CD14-positive monocyte (primary cell): ENCODE data around the gene CUEDC1. TPM values are rescaled to one million over a fixed set of nuclear protein-coding genes. Genes with fewer than 3 reads are reported as not detected.

Source experiments
- DNase-seq, 3 donors: peaks; one replicate each; pipeline ENCODE4 v3.0.0-alpha.2; 2011 to 2022
- H2AFZ ChIP-seq: 2 replicates; pipeline ENCODE4 v1.6.0; 2012; ENCODE audit warnings: mild to moderate bottlenecking, low read depth, low read length, inconsistent platforms; ENCODE audit not compliant: insufficient read depth, poor library complexity, severe bottlenecking
- H3K27ac ChIP-seq, 2 donors: 1 replicate in 1 of 2; 2 replicates in 1 of 2; pipeline ENCODE4 v1.5.1; 2012 to 2013; ENCODE audit warnings: low read length in 2 of 2, control low read depth in 1 of 2, inconsistent platforms in 1 of 2, low read depth in 1 of 2, mild to moderate bottlenecking in 1 of 2
- H3K27me3 ChIP-seq, 2 donors: one replicate each; pipeline versions ENCODE4 v1.6.0 to v1.6.1; 2011 to 2013; ENCODE audit warnings: low read length in 2 of 2; ENCODE audit not compliant: control insufficient read depth in 2 of 2, insufficient read depth in 2 of 2
- H3K36me3 ChIP-seq, 2 donors: replicated peaks in 1 of 2; 1 replicate in 1 of 2; 2 replicates in 1 of 2; pipeline versions ENCODE4 v1.5.1 to v1.6.1; 2012 to 2013; ENCODE audit warnings: low read length in 2 of 2, control low read depth in 1 of 2, inconsistent platforms in 1 of 2, mild to moderate bottlenecking in 1 of 2; ENCODE audit not compliant: insufficient read depth in 2 of 2, control insufficient read depth in 1 of 2
- H3K4me1 ChIP-seq, 2 donors: 1 replicate in 1 of 2; 2 replicates in 1 of 2; pipeline versions ENCODE4 v1.5.1 to v1.6.1; 2012 to 2013; ENCODE audit warnings: low read length in 2 of 2, control low read depth in 1 of 2, inconsistent platforms in 1 of 2, mild to moderate bottlenecking in 1 of 2, moderate library complexity in 1 of 2; ENCODE audit not compliant: insufficient read depth in 2 of 2, control insufficient read depth in 1 of 2
- H3K4me2 ChIP-seq: replicated peaks from 2 replicates; pipeline ENCODE3; 2012; ENCODE audit warnings: low read length, moderate library complexity, mild to moderate bottlenecking; ENCODE audit not compliant: poor library complexity, severe bottlenecking; ENCODE audit errors: extremely low read depth
- H3K4me3 ChIP-seq, 3 experiments: fragments of 200-600 bp in 1 of 3; sonication (generic) in 1 of 3; replicated peaks in 1 of 3; 1 replicate in 2 of 3; 2 replicates in 1 of 3; pipeline ENCODE4 v1.5.1; 2011 to 2013; ENCODE audit warnings: low read length in 3 of 3, mild to moderate bottlenecking in 3 of 3, control low read depth in 2 of 3, low read depth in 2 of 3, inconsistent platforms in 1 of 3, moderate library complexity in 1 of 3
- H3K79me2 ChIP-seq: 2 replicates; pipeline ENCODE4 v1.6.0; 2012; ENCODE audit warnings: mild to moderate bottlenecking, control low read depth, inconsistent platforms, low read length, moderate library complexity; ENCODE audit not compliant: insufficient read depth
- H3K9ac ChIP-seq: 2 replicates; pipeline ENCODE4 v1.6.0; 2017; ENCODE audit warnings: low read length, mild to moderate bottlenecking; ENCODE audit not compliant: insufficient read depth, poor library complexity, severe bottlenecking
- H3K9me3 ChIP-seq, 2 donors: replicated peaks in 1 of 2; 1 replicate in 1 of 2; 2 replicates in 1 of 2; pipeline versions ENCODE4 v1.5.1 to v1.6.1; 2012 to 2013; ENCODE audit warnings: low read length in 2 of 2, control low read depth in 1 of 2; ENCODE audit not compliant: control insufficient read depth in 1 of 2, insufficient read depth in 1 of 2
- H4K20me1 ChIP-seq: 2 replicates; pipeline ENCODE4 v1.6.0; 2012; ENCODE audit warnings: mild to moderate bottlenecking, low read length, control low read depth, moderate library complexity; ENCODE audit not compliant: insufficient read depth
- H3K27ac Mint-ChIP-seq, 7 donors: one replicate each; pipeline ENCODE4 v1.8.0; 2020; ENCODE audit warnings: mild to moderate bottlenecking in 7 of 7, mixed read lengths in 7 of 7, moderate library complexity in 6 of 7, inconsistent platforms in 2 of 7
- H3K27me3 Mint-ChIP-seq, 3 donors: one replicate each; pipeline ENCODE4 v1.8.0; 2021 to 2022; ENCODE audit warnings: low read depth in 3 of 3, mild to moderate bottlenecking in 3 of 3, mixed read lengths in 3 of 3, moderate library complexity in 3 of 3, inconsistent platforms in 1 of 3
- H3K36me3 Mint-ChIP-seq, 2 donors: one replicate each; pipeline ENCODE4 v1.8.0; 2020; ENCODE audit warnings: mixed read lengths in 2 of 2, inconsistent platforms in 1 of 2, mild to moderate bottlenecking in 1 of 2
- H3K4me1 Mint-ChIP-seq: one replicate; pipeline ENCODE4 v1.8.0; 2020; ENCODE audit warnings: mild to moderate bottlenecking, mixed read lengths
- H3K4me3 Mint-ChIP-seq, 2 donors: one replicate each; pipeline ENCODE4 v1.8.0; 2020; ENCODE audit warnings: mild to moderate bottlenecking in 2 of 2, mixed read lengths in 2 of 2, moderate library complexity in 1 of 2
- H3K9me3 Mint-ChIP-seq, 7 donors: one replicate each; pipeline ENCODE4 v1.8.0; 2020 to 2022; ENCODE audit warnings: mixed read lengths in 7 of 7, mild to moderate bottlenecking in 6 of 7, moderate library complexity in 6 of 7, inconsistent platforms in 2 of 7
- WGBS: methylation state at CpG from one replicate; pipeline ENCODE4 v1.1.5; 2013; ENCODE audit warnings: missing lambda C conversion rate; ENCODE audit not compliant: insufficient coverage; 5-methylcytosine and 5-hydroxymethylcytosine counted together
- intact Hi-C, 2 donors: fragments of 100-400 bp; cut with micrococcal nuclease; formaldehyde crosslinking; loops; one replicate each; pipeline versions ENCODE4 v1.15.0 to v1.15.1; 2023
- polyA plus RNA-seq, 3 donors: library from polyadenylated mRNA; depleted of rRNA in 1 of 3; unstranded in 2 of 3; stranded (reverse) in 1 of 3; fragments of 300-500 nt in 2 of 3; fragments of >200 nt in 1 of 3; fragmentation: Illumina TruSeq in 2 of 3; gene quantifications; 1 replicate in 2 of 3; 2 replicates in 1 of 3; pipeline ENCODE4 v1.2.3, GENCODE V29; 2012 to 2021
- TF ChIP-seq, protein P1 (sequence below): fragments of 200-600 bp; IDR thresholded peaks from one replicate; pipeline ENCODE4 v1.8.0; 2022; ENCODE audit warnings: antibody characterized with exemption, mild to moderate bottlenecking

Gene CUEDC1
- polyA plus RNA-seq, 3 donors: 4.2 to 31.0 (median 4.3) TPM

DNA sequence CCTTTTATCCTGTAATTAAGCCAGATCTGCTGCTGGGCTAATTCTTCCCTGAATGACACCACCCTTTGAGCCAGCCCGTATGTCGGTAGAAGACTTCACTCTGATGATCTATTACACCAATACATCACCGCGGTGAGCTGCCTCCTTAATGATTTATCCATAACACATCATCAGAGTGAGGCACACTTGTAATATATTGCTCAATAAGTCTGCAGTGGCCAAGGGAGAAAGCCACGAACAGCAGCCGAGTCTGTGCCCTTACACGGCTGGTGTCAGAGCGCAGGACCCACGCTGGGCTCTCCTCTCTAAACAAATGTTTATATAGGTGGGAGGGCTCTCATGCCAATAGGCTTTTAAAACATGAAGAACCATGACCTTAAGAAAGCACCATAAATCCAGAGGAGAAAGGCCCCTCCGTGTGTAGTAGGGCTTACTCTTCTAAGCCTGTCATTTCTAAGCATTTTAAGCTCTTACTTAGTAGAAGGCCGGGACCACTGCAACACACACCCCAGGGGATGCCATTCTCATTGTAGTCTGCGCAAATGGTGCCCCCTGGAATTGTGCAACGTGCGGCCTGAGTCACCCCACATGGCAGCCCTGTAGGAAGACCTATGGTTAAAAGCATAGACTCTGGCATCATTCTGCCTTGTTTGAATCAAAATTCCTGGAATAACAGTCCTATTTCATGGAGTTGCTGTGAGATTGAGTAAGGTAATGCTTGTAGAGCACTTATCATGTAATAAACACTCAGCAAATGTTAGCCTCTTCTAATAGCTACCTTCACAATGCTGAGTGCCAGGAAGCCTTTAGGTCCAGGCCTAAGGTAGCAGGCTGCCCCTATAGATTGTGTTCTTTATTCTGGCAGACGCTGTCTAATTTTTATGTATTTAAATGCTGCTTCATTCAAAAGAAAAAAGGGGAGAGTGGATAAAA is 131.5 kb downstream of the CUEDC1 start:
- TF ChIP-seq, protein P1, sequence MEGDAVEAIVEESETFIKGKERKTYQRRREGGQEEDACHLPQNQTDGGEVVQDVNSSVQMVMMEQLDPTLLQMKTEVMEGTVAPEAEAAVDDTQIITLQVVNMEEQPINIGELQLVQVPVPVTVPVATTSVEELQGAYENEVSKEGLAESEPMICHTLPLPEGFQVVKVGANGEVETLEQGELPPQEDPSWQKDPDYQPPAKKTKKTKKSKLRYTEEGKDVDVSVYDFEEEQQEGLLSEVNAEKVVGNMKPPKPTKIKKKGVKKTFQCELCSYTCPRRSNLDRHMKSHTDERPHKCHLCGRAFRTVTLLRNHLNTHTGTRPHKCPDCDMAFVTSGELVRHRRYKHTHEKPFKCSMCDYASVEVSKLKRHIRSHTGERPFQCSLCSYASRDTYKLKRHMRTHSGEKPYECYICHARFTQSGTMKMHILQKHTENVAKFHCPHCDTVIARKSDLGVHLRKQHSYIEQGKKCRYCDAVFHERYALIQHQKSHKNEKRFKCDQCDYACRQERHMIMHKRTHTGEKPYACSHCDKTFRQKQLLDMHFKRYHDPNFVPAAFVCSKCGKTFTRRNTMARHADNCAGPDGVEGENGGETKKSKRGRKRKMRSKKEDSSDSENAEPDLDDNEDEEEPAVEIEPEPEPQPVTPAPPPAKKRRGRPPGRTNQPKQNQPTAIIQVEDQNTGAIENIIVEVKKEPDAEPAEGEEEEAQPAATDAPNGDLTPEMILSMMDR: no peak
- intact Hi-C loops: no loop called here
- Histone ChIP-seq H3K4me1 (no peaks in the 10 kb centered on the region), H3K4me2 (no peak overlapping the region), H3K79me2 (no peaks in the 10 kb centered on the region), H3K36me3 (no peaks in the 10 kb centered on the region), H2AFZ (no peak overlapping the region), H4K20me1 (no peaks in the 10 kb centered on the region), H3K4me3 (no peak overlapping the region), H3K27me3 (no peaks in the 10 kb centered on the region), H3K9ac (no peak overlapping the region), H3K27ac (no peak overlapping the region), H3K9me3 (no peaks in the 10 kb centered on the region)
- H3K27me3 Mint-ChIP-seq: peaks cover 0 to 3% (median 0%) of the 10 kb centered on the region in 3 donors
- H3K9me3 Mint-ChIP-seq: no peaks in the 10 kb centered on the region
- H3K4me1 Mint-ChIP-seq: peaks cover 3% of the 10 kb centered on the region
- WGBS: 92% methylated on average over 5 of the region's 15 CpGs
- no peak overlapping the region for H3K27ac Mint-ChIP-seq
- no peaks in the 10 kb centered on the region for H3K36me3 Mint-ChIP-seq
- DNase-seq: no peak
- H3K4me3 Mint-ChIP-seq: no peak overlapping the region

DNA sequence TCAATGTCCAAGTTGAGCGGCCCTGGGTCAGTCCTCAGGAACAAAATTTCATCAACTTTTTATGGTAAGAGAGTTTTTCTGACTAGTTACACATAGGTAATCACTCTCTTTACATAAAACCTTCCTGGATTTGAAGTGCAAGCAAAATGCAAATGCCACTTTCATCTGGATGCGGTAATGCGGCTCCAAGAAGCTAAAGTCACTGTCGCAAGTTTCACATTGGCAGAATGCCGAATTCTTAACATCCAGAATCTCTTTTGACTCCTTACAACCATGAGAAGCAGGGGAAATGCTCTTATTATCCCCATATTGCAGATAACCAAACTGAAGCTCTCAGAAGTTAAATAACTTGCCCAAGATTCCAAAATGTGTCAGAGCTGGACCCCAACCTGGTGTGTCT is 135.3 kb downstream of the CUEDC1 start:
- Histone ChIP-seq H4K20me1 (no peaks in the 10 kb centered on the region), H3K4me3 (no peak overlapping the region), H3K27me3 (no peaks in the 10 kb centered on the region), H3K79me2 (no peaks in the 10 kb centered on the region), H3K4me1 (no peaks in the 10 kb centered on the region), H3K27ac (no peak overlapping the region), H3K9me3 (no peaks in the 10 kb centered on the region), H3K4me2 (no peak overlapping the region), H2AFZ (no peak overlapping the region), H3K9ac (no peak overlapping the region), H3K36me3 (no peaks in the 10 kb centered on the region)
- 97% methylated on average over 4 of the region's 5 CpGs for WGBS
- intact Hi-C loops: no loop called here
- H3K9me3 Mint-ChIP-seq: no peaks in the 10 kb centered on the region
- H3K36me3 Mint-ChIP-seq: no peaks in the 10 kb centered on the region
- peaks cover 3% of the 10 kb centered on the region for H3K4me1 Mint-ChIP-seq
- no peak overlapping the region for H3K4me3 Mint-ChIP-seq
- H3K27ac Mint-ChIP-seq: no peak overlapping the region
- peaks cover 6 to 17% (median 6%) of the 10 kb centered on the region in 3 donors for H3K27me3 Mint-ChIP-seq
- TF ChIP-seq, protein P1: no peak
- no peak for DNase-seq
